DMS53 treated with DMSO at 0.1 percent for 48 hours (cell line): Measurements from ENCODE around the gene PPP1R12C.
"Not testable (repeated sequence)": the region's sequence is repeated elsewhere in the genome, so short reads cannot be mapped to it uniquely, and the experiment has no call there.

Experiments used
- DNase-seq: peaks from one replicate; lab custom pipeline; 2025; ENCODE audit not compliant: unreplicated experiment; lab: John Stamatoyannopoulos, UW

Gene PPP1R12C

GRCh38 chr19:55112246-55112776 is 5.1 kb downstream of the PPP1R12C start:
- no peak for DNase-seq

DNA sequence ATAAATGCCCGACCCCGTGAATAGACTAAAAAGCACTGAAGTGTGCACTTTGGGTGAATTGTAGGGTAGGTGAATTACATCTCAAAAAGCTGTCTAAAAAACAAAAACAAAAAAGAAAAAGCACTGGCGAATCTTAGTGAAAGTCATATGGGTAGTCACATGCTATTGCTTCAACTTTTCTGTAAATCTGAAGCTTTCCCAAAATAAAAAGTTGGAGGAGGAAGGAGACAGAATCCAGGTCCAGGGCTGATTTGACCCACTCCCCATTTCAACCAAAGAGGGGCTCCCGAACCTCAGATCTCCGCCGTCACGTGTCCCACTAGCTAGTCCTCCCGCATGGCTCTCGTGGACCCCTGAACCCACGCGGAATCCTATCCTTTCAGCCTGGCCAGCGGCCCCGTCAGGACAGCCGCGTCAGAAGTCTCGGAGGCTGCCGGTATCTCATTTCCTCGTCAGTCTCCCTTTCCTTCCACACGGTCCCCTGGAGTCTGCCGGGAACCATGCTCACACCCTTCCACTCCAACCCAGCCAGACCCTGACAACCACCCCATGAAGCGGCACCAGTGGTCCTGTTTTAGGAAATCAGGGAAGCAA is 6.1 kb downstream of the PPP1R12C start:
- no peak for DNase-seq

DNA sequence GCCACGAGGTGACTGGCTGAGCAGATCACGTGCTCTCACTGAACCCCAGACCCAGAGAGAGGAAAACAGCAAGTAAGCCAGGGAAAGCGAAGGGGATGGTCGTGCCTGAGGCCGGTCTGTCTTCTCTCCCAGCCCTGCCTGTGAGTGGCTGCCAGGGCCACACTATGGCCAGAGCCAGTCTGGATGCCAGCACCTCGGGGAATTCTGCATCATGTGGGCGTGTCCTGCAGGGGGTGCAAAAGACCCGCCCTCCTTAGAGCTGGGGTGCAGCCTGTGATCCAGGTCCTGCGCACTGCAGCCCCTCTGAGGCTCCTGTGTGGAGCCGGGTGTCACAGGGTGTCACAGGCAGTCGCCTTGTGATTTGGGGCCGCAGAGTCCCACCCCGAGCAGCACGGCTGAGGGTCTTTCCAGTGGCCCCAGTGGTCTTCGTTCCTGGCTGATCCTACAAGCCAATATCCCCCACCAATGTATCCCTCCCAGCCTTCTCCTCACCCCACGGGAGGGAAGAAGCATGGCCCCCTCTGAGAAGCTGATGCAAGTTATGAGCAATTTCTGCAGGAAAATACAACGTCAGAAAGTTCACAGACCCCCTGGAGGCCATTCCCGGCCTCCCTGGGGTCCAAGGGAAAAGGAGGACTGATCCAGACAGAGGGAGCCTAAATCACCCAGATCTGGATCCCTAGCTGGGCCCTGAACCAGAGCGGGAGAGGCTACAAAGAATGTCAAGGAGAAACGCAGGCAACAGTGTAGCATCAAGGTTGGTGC is 7.7 kb downstream of the PPP1R12C start:
- DNase-seq = no peak

DNA sequence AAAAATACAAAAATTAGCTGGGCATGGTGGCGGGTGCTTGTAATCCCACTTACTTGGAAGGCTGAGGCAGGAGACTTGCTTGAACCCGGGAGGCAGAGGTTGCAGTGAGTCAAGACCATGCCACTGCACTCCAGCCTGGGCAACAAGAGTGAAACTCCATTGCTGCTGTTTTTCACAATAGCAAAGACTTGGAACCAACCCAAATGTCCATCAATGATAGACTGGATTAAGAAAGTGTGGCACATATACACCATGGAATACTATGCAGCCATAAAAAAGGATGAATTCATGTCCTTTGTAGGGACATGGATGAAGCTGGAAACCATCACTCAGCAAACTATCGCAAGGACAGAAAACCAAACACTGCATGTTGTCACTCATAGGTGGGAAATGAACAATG is 10.2 kb downstream of the PPP1R12C start:
- not testable (repeated sequence) for DNase-seq

- DNase-seq = no peak
Observed at GRCh38 chr19:55106591-55106990, 10.8 kb downstream of the PPP1R12C start.

GRCh38 chr19:55105237-55105636 is 12.2 kb downstream of the PPP1R12C start:
- no peak for DNase-seq

- DNase-seq = no peak
Observed at GRCh38 chr19:55103190-55103589, 14.2 kb downstream of the PPP1R12C start.

GRCh38 chr19:55101261-55101660 is 16.2 kb downstream of the PPP1R12C start:
- no peak for DNase-seq

DNA sequence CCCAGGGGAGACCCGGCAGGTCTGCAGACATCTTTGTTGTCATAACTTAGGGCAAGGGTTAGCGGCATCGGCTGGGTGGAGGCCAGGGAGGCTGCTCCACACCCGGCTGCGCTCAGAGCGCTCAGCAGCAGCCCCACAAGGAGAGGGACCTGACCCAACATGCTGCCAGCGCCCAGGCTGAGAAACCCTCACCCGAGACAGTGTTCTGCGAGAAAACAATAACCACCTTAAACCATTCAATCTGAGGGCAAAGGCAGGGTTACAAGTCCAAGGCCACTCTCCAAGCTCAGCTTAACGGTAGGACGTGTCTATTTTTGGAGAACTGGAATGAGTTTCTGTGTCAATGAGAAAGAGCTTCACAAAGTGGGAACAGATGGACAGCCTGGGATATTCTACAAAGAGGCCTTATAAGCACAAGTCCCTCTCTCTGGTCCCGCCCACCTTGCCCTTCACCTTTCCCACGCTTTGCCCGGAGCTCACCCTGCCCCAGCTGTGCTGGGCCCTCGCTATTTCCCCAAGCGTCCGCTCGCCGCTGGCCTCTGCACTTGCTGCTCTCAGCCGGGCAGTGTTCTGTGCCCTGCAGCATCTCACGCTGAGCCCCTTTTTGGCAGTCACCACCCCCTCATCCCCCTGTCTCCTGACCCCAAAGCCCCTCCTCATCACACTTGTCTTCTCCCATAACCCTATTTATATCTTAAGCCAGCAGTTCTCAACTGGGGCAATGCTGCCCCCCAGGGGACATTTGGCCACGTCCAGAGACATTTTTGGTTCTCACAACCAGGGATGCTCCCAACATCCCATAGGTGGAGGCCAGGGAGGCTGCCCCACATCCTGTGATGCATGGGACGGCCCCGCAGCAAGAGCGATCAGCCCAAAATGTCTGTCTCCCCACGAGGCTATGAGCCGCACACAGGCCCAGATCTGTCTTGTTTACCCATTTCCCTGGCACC is 17.6 kb downstream of the PPP1R12C start:
- DNase-seq = no peak

DNA sequence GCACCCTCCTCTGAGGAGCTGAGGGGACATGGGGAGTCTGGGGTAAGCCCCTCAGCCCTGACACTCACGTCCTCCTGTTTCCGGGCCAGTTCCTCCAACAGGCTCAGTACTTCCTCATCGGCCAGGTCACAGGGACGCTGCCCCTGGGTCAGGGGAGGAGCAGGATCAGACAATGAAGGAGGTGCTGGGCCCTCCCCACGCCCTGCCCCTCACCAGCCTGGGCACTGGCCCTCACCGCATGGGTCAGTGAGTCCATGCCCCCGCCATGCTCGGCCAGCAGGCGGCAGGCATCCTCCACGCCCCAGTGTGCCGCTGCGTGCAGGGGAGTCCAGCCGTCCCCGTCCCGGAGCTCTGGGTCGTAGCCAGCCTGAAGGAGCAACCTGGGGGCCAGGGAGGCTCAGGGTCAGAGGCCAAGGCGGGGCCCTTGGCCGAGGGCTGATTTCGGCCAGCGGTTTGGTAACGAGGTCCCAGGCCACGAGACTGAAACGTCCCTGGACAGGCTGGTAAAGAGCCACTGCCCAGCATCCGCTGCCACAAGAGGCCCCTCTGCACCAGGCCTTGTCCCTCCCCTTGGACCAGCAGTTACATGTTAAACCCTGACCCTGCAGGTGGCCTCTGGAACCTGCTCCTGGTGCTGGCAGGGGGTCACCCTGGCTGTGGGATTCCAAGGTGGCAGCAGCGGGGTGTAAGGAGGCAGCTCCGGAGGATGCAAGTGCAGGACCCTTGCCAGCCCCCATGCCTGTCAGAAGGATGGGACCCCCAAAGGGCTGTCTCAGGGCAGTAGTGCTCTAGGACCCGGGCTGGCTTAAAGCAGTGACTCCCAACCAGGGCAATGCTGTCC is 18.5 kb downstream of the PPP1R12C start:
- DNase-seq = no peak

DNA sequence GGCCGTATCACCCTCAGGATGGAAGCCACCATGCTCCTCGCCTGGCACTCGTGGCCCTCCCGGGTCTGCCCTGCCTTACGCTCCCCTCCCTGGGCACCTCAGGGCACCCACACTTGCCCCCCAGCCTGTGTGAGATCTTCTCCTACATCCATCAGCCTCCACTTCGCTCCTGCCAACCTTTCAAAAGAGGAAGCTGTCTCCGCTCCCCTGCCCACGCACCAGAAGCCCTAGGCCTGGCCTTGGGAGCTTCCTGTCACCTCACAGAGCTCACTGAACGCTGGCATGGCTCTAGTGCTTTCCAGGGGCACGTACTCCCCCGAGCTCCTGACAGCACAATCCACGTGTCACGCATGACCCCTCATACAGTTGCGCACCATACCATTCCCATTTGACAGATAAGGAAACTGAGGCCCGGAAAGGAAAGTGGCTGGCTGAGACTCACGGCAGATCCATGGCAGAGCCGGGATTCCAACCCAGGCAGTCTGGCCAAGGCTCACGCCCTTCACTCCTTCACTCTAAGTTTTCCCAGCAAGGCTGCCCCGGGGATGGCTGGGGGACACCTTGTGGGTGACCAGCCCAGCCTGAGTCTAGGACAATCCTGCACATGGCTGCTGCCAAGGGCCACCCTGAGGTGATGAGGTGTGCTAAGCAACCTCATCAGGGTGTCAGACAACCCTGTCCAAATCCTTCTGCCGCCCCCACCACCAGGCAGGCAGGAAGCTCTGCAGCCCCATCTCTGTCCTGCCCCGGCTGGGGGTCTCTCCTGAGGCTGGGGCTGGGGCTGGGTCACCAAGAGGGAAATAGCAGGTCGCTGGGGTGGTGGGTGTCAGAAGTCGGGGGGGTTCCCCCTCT is 19.3 kb downstream of the PPP1R12C start:
- no peak for DNase-seq

DNA sequence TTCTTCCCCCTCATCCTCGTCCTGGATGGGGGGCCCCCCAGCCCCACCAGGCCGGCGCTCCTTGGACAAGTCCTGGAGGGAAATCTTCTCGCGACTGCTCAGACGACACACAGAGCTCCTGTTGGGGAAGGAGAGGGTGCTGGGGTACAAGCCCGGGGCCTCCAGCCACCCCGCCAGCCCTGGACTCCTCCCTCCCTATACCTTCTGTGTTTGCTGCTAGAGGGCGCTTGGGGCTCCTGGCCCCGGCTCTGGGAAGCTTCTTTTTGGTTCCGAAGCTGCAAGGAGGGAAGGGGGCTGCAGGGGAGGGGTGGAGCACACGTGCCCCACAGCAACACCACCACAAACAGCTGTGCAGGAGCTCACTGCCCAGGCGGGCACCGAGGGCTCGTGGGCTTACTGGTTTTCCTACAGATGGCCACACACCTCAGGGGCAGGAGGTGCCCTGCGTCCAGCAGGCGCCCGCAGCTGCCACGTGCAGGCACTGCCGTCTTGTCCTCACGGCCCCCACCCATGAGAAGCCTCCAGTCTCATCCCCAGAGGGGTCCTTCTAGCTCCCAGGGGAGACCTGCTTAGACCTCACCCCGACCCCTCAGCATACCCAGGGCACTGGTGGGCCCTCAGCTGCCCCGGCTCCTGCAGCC is 21.3 kb downstream of the PPP1R12C start:
- no peak for DNase-seq

- DNase-seq = no peak
Observed at GRCh38 chr19:55095260-55096060, 22.0 kb downstream of the PPP1R12C start.

DNA sequence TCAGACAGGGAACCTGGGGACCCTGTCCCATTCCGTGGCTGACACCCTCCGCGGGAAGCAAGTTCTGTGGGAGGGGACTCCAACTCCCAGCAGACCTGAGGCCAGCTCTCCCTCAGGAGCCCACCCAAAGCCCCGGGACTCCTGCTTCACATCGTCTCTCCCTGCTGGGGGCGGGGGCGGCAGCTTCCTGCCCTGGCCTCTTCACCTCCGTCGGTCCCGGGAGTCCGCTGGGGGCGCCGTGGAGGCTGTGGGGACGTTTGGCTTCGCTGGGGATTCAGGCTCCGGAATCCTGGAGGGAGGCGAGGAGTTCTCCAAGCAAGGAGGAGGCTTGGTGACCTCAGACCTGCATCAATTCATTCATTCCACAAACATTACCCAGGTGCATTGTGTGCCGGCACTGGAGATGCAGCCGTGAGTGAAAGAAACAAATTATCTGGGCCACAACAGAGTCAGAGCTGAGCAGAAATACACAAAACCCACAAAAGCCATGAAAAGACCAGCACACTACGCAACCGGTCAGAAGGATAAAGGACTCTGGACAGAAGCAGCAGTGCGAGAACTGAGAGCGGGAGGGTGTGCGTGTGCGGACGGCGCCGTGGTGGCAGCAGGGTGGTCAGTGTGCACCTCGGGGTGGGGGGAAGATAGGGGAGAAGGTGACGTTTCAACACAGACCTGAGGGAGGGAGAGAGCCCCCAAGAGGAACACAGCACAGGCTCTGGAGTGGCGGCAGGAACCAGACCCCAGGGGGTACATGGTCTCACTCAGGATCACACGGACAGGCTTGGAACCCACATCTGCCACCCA is 22.8 kb downstream of the PPP1R12C start:
- no peak for DNase-seq

GRCh38 chr19:55092423-55093318 is 24.8 kb downstream of the PPP1R12C start:
- no peak for DNase-seq

DNA sequence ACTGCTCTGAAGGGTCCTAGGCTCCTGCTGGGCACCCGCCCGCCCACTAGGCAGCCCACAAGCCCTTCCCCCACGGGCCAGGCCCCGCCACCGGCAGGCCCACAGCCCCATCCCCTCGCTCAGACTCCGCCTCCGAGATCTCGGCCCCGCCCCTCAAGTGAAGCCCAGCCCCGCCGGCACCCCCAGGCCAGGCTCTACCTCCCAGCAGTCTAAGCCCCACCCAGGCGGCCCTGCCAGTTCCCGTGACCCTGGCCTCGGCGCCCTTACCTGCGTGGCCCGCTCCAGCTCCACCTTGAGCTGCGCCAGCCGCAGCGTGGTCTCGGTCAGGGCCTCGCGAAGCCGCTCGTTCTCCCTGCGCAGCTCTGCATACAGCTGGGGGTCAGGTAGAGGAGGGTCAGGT is 25.5 kb downstream of the PPP1R12C start:
- DNase-seq = no peak
